Gastrocnemius medialis (tissue), 4 donors: ENCODE data around the gene TRIM4.

ENCODE experiments used
- POLR2A ChIP-seq, 2 donors: fragments of 450-650 bp; IDR thresholded peaks; one replicate each; pipeline ENCODE4 v1.6.1; 2017; ENCODE audit warnings: antibody characterized with exemption in 2 of 2, mild to moderate bottlenecking in 2 of 2, moderate library complexity in 2 of 2
- TF ChIP-seq, protein P1 (sequence below), 5 experiments: fragments of 450-650 bp in 3 of 5; fragments of 200-600 bp in 2 of 5; sonication (generic) in 2 of 5; IDR thresholded peaks in 4 of 5; conservative IDR thresholded peaks in 1 of 5; 1 replicate in 4 of 5; 2 replicates in 1 of 5; pipeline ENCODE4 v1.5.1; 2016 to 2019; ENCODE audit warnings: antibody characterized with exemption in 5 of 5, mild to moderate bottlenecking in 3 of 5, moderate library complexity in 3 of 5

DNA sequence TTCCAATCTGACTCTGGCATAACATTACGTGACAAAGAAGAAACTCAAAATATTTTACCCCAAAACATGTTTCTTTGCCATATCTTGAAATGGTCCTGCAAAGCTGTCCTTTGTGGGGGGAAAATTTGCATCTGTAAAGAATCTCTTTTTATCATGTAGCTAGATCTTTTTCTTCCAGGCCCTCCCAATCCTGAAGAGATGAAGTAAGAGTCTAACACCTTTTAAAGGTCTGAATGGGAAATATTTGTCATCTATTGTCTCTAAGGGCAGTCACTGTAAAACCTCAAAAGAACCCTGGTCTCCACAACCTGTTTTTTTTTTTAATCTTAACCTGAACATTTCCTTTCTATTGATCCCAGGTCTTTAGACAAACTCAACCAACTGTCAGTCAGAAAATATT, 51.1 kb downstream of the TRIM4 start:
- TF ChIP-seq, protein P1, sequence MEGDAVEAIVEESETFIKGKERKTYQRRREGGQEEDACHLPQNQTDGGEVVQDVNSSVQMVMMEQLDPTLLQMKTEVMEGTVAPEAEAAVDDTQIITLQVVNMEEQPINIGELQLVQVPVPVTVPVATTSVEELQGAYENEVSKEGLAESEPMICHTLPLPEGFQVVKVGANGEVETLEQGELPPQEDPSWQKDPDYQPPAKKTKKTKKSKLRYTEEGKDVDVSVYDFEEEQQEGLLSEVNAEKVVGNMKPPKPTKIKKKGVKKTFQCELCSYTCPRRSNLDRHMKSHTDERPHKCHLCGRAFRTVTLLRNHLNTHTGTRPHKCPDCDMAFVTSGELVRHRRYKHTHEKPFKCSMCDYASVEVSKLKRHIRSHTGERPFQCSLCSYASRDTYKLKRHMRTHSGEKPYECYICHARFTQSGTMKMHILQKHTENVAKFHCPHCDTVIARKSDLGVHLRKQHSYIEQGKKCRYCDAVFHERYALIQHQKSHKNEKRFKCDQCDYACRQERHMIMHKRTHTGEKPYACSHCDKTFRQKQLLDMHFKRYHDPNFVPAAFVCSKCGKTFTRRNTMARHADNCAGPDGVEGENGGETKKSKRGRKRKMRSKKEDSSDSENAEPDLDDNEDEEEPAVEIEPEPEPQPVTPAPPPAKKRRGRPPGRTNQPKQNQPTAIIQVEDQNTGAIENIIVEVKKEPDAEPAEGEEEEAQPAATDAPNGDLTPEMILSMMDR (IDR thresholded peaks at IDR 0.05 in 4 of 5, conservative IDR thresholded peaks at IDR 0.05 in 1 of 5) = no peak
- no peak for TF ChIP-seq POLR2A (IDR thresholded peaks at IDR 0.05)
